Karpas-422 (cell line): Measurements from ENCODE around the gene ILRUN. TPM values are rescaled to one million over a fixed set of nuclear protein-coding genes. Genes with fewer than 3 reads are reported as not detected.
"Not testable (repeated sequence)": the region's sequence is repeated elsewhere in the genome, so short reads cannot be mapped to it uniquely, and the experiment has no call there.

Experiments
- DNase-seq: peaks from one replicate; pipeline ENCODE4 v3.0.0-alpha.2; 2015
- H2AFZ ChIP-seq: fragments of 200-600 bp; sonication (generic); 2 replicates; pipeline ENCODE4 v1.6.1; 2014; ENCODE audit warnings: antibody characterized with exemption, low read length, mixed read lengths
- H3K27ac ChIP-seq: fragments of 200-600 bp; sonication (generic); 2 replicates; pipeline ENCODE4 v1.5.1; 2014; ENCODE audit warnings: mild to moderate bottlenecking, low read length, moderate library complexity
- H3K27me3 ChIP-seq: fragments of 200-600 bp; sonication (generic); 2 replicates; pipeline ENCODE4 v1.6.1; 2014; ENCODE audit warnings: low read length, mixed read lengths
- H3K36me3 ChIP-seq: fragments of 200-600 bp; sonication (generic); 2 replicates; pipeline ENCODE4 v1.6.1; 2014; ENCODE audit warnings: low read length, mixed read lengths; ENCODE audit not compliant: insufficient read depth
- H3K4me1 ChIP-seq: fragments of 200-600 bp; sonication (generic); 2 replicates; pipeline ENCODE4 v1.6.1; 2014; ENCODE audit warnings: mild to moderate bottlenecking, low read length, mixed read lengths
- H3K4me2 ChIP-seq: fragments of 200-600 bp; sonication (generic); 2 replicates; pipeline ENCODE4 v1.6.1; 2014; ENCODE audit warnings: low read length, low read depth, mild to moderate bottlenecking; ENCODE audit not compliant: poor library complexity, severe bottlenecking
- H3K4me3 ChIP-seq: fragments of 200-600 bp; sonication (generic); 2 replicates; pipeline ENCODE4 v1.5.1; 2014; ENCODE audit warnings: mild to moderate bottlenecking, antibody characterized with exemption, low read length, mixed read lengths
- H3K79me2 ChIP-seq: fragments of 200-600 bp; sonication (generic); 2 replicates; pipeline ENCODE4 v1.6.1; 2014; ENCODE audit warnings: mild to moderate bottlenecking, low read length, mixed read lengths
- H3K9ac ChIP-seq: fragments of 200-600 bp; sonication (generic); 2 replicates; pipeline ENCODE4 v1.6.0; 2014; ENCODE audit warnings: low read length
- H3K9me2 ChIP-seq: fragments of 200-600 bp; sonication (generic), shearing (Covaris generic); replicated peaks from 2 replicates; pipeline ENCODE4 v1.6.0; 2014; ENCODE audit warnings: mild to moderate bottlenecking, low read length, moderate library complexity; ENCODE audit not compliant: insufficient read depth
- H3K9me3 ChIP-seq: fragments of 300-700, 200-600 bp; sonication (generic); 2 replicates; pipeline ENCODE4 v1.6.1; 2014; ENCODE audit warnings: low read length, mixed read lengths
- H4K20me1 ChIP-seq: fragments of 200-600 bp; sonication (generic); 2 replicates; pipeline ENCODE4 v1.6.1; 2014; ENCODE audit warnings: mild to moderate bottlenecking, antibody characterized with exemption, low read length, low read depth; ENCODE audit not compliant: insufficient read depth
- total RNA-seq: library from RNA; depleted of rRNA; stranded (reverse); fragments of >200 nt; shearing (Covaris generic); gene quantifications from 2 replicates; pipeline ENCODE4 v1.2.3, GENCODE V29; 2014; ENCODE audit warnings: low replicate concordance

Gene ILRUN
- total RNA-seq, 1 experiment from 2014 or later = 28.8 TPM

GRCh38 chr6:34695729-34696188 lies 808 bp downstream of the ILRUN start:
- H3K36me3 ChIP-seq = 0 out of 2 replicates have a peak, but pooled peaks cover 5% of the 10 kb centered on the region
- H3K79me2 ChIP-seq = peaks cover 58% of the 10 kb centered on the region
- H3K27ac ChIP-seq = peak overlapping the region; percentile 20; the same call in 1 of the 2 replicates
- DNase-seq = no peak
- no peak overlapping the region for H2AFZ ChIP-seq
- H3K4me3 ChIP-seq = peak overlapping the region; percentile 88
- no peaks in the 10 kb centered on the region for H3K9me3 ChIP-seq
- H4K20me1 ChIP-seq = no peaks in the 10 kb centered on the region; the same call in 1 of the 2 replicates
- H3K4me2 ChIP-seq = peak overlapping the region; percentile 84
- H3K27me3 ChIP-seq = no peaks in the 10 kb centered on the region
- peak overlapping the region; percentile 85 for H3K9ac ChIP-seq
- H3K4me1 ChIP-seq = peaks cover 46% of the 10 kb centered on the region
- H3K9me2 ChIP-seq = no peaks in the 10 kb centered on the region

DNA sequence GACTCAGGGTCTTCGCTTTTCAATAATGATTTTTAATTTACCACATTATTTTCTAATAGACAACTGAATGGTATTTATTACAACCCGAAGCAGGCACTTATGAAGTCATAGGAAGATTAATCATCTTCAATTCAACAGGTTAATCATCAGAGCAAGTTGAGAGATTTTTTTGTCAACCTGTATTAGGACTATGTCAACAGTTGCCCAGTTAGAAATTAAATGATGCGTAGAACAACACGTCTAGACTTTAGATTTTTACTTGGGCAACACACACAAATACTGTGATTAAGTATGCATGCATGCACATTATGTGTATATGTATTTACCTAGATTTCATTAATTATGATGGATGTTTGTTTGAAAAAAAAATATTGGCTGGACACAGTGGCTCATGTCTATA lies 4.3 kb downstream of the ILRUN start:
- H3K27ac ChIP-seq = no peak overlapping the region
- peaks cover 90% of the 10 kb centered on the region for H3K79me2 ChIP-seq
- no peaks in the 10 kb centered on the region for H3K9me3 ChIP-seq
- no peak overlapping the region for H3K4me2 ChIP-seq
- no peaks in the 10 kb centered on the region for H3K27me3 ChIP-seq
- peaks cover 48% of the 10 kb centered on the region for H3K4me1 ChIP-seq
- no peaks in the 10 kb centered on the region for H3K9me2 ChIP-seq
- DNase-seq = no peak
- no peak overlapping the region for H2AFZ ChIP-seq
- peaks cover 4% of the 10 kb centered on the region for H4K20me1 ChIP-seq
- H3K4me3 ChIP-seq = no peak overlapping the region
- 0 out of 2 replicates have a peak, but pooled peaks cover 5% of the 10 kb centered on the region for H3K36me3 ChIP-seq
- H3K9ac ChIP-seq = no peak overlapping the region

GRCh38 chr6:34689742-34690141 lies 6.8 kb downstream of the ILRUN start:
- no peak for DNase-seq
- Histone ChIP-seq H3K27me3 (no peaks in the 10 kb centered on the region), H2AFZ (no peak overlapping the region), H3K27ac (no peak overlapping the region), H3K4me2 (no peak overlapping the region), H3K9me3 (no peaks in the 10 kb centered on the region), H3K79me2 (peaks cover 96% of the 10 kb centered on the region), H3K4me3 (no peak overlapping the region), H3K36me3 (0 out of 2 replicates have a peak, but pooled peaks cover 5% of the 10 kb centered on the region), H3K9me2 (no peaks in the 10 kb centered on the region), H3K4me1 (peaks cover 36% of the 10 kb centered on the region), H3K9ac (no peak overlapping the region), H4K20me1 (peaks cover 4% of the 10 kb centered on the region; the same call in 1 of the 2 replicates)

DNA sequence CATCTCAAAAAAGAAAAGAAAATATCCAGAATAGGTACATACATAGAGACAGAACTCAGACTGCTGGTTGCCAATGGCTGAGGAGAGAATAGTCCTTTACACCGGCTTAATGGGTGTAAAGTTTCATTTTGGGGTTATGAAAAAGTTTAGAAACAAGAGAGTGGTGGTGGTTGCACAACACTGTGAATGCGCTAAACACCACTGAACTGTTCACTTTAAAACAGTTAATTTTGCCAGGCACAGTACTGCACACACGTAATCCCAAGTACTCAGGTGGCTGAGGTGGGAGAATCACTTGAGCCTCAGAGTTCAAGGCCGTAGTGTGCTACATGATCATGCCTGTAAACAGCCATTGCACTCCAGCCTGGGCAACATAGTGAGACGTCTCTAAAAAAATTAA lies 7.6 kb downstream of the ILRUN start:
- DNase-seq = no peak

DNA sequence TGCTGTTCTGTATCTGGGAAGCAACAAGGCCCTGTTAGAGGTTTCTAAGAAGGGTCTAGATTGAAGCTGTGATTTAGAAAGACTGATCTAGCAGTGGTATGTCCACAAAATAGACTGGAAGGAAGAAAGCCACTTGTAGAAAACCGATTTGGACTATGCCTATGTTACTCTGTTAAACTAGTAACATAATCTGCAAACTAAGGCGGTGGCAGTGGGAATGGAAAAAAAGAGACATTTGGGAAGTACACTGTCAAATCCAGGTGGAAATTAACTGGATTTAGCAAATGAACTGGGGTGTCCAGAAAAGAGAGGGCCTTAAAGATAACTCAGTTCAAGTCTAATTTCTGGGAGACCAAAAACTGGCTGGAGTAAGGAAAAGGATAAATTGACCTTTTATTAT lies 11.6 kb downstream of the ILRUN start:
- Histone ChIP-seq H3K27ac (no peak overlapping the region), H3K4me2 (no peak overlapping the region), H3K9me3 (no peaks in the 10 kb centered on the region), H3K9me2 (no peaks in the 10 kb centered on the region), H3K4me3 (no peak overlapping the region), H3K27me3 (no peaks in the 10 kb centered on the region), H3K36me3 (no peaks in the 10 kb centered on the region), H3K79me2 (peaks cover 93% of the 10 kb centered on the region), H4K20me1 (peaks cover 4% of the 10 kb centered on the region; the same call in 1 of the 2 replicates), H3K9ac (no peak overlapping the region), H3K4me1 (peaks cover 24% of the 10 kb centered on the region), H2AFZ (no peak overlapping the region)
- DNase-seq = no peak

More for the DNA sequence above, 7.6 kb downstream of the ILRUN start:
- no peak overlapping the region for H3K9ac ChIP-seq
- no peak overlapping the region for H2AFZ ChIP-seq
- H4K20me1 ChIP-seq = peaks cover 4% of the 10 kb centered on the region; the same call in 1 of the 2 replicates
- peaks cover 96% of the 10 kb centered on the region for H3K79me2 ChIP-seq
- no peaks in the 10 kb centered on the region for H3K9me2 ChIP-seq
- no peak overlapping the region for H3K27ac ChIP-seq
- no peaks in the 10 kb centered on the region for H3K9me3 ChIP-seq
- no peaks in the 10 kb centered on the region for H3K27me3 ChIP-seq
- H3K36me3 ChIP-seq = 0 out of 2 replicates have a peak, but pooled peaks cover 5% of the 10 kb centered on the region
- H3K4me1 ChIP-seq = peaks cover 37% of the 10 kb centered on the region
- H3K4me2 ChIP-seq = no peak overlapping the region
- H3K4me3 ChIP-seq = no peak overlapping the region

DNA sequence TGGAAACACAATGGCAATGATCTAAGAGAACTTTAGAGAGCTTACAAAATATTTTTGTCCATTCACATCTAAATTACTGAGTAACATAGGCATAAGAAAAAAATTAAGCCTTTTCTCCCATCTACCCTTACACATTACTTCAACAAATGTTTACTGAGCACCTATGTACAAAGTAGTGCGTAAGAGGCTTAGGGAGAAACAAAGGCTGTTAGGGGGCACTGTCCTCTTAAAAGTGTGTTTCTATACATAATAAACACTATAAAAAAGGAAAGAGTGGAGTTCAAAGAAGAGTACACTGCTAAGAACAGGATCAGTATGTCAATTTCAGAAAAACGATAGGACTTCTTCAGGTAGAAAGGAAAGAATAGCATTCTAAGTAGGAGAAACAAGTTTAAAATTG lies 12.2 kb downstream of the ILRUN start:
- H4K20me1 ChIP-seq = peaks cover 4% of the 10 kb centered on the region; the same call in 1 of the 2 replicates
- no peak overlapping the region for H2AFZ ChIP-seq
- peaks cover 93% of the 10 kb centered on the region for H3K79me2 ChIP-seq
- H3K9ac ChIP-seq = no peak overlapping the region
- no peaks in the 10 kb centered on the region for H3K36me3 ChIP-seq
- H3K27ac ChIP-seq = no peak overlapping the region
- H3K4me1 ChIP-seq = peaks cover 19% of the 10 kb centered on the region
- no peak for DNase-seq
- H3K27me3 ChIP-seq = no peaks in the 10 kb centered on the region
- H3K9me2 ChIP-seq = no peaks in the 10 kb centered on the region
- H3K9me3 ChIP-seq = no peaks in the 10 kb centered on the region
- H3K4me2 ChIP-seq = no peak overlapping the region
- no peak overlapping the region for H3K4me3 ChIP-seq

DNA sequence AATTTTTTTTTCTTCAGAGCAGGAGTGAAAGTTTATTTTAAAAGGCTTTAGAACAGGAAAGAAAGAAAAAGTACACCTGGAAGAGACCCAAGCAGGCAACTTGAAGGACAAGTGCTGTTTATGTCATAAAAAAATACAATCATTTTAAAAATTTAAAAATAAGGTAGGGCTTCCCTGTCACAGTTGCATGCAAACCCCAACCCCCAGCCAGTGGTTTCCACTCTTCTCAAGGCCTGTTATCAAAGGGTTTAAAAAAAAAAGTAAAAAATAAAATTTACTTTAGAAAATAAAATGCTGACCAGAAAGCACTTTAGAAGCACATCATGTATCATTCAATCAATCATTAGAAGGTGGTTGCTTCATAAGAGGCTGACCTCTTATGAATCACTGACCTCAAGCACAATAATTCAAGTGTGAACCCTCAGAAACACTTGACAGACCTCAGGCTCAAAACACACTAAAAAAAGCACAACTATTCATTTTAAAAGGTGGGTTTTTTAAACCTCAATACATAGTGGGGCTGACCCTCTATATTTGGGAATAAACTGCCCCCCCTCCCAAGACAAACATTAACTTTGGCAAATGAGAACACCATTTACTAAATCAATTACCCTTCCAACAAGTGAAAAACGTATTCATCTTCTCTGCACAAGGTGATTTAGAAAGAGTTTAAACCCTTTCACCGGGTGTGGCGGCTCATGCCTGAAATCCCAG lies 15.6 kb downstream of the ILRUN start:
- no peak overlapping the region for H2AFZ ChIP-seq

DNA sequence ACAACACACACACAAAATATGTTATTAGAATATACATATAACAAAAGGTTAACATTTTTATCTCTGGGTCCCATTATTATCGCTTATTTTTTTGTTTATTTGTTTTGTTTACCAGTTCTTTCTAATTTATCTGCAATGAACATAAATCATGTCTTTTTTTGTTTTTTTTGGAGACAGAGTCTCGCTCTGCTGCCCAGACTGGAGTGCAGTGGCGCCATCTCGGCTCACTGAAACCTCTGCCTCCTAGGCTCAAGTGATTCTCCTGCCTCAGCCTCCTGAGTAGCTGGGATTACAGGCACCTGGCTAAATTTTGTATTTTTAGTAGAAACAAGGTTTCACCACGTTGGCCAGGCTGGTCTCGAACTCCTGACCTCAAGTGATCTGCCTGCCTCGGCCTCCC lies 16.3 kb downstream of the ILRUN start:
- not testable (repeated sequence) for H3K4me2 ChIP-seq

More for the DNA sequence above, 15.6 kb downstream of the ILRUN start:
- Histone ChIP-seq H3K4me2 (no peak overlapping the region), H3K27ac (peak overlapping the region; percentile 29; the same call in 1 of the 2 replicates), H3K9me2 (no peaks in the 10 kb centered on the region), H3K36me3 (no peaks in the 10 kb centered on the region), H3K4me3 (no peak overlapping the region), H3K9me3 (no peaks in the 10 kb centered on the region), H3K79me2 (peaks cover 93% of the 10 kb centered on the region), H3K9ac (no peak overlapping the region), H3K4me1 (peaks cover 23% of the 10 kb centered on the region), H4K20me1 (no peaks in the 10 kb centered on the region), H3K27me3 (no peaks in the 10 kb centered on the region)
- DNase-seq = no peak

More for the DNA sequence above, 16.3 kb downstream of the ILRUN start:
- not testable (repeated sequence) for H3K27me3 ChIP-seq, DNase-seq, H3K9me3 ChIP-seq, H3K9me2 ChIP-seq, H3K4me3 ChIP-seq, H4K20me1 ChIP-seq, H3K36me3 ChIP-seq, H3K27ac ChIP-seq, H3K9ac ChIP-seq, H2AFZ ChIP-seq
- Histone ChIP-seq H3K4me1 (peaks cover 30% of the 10 kb centered on the region), H3K79me2 (peaks cover 93% of the 10 kb centered on the region)
